DND-41 (cell line): ENCODE measurements around the gene TRIM31.

Experiments
- CTCF ChIP-seq: IDR thresholded peaks from 2 replicates; pipeline ENCODE4 v1.5.1; 2012; ENCODE audit warnings: borderline replicate concordance, low read length, moderate library complexity, mild to moderate bottlenecking; ENCODE audit not compliant: poor library complexity, severe bottlenecking; ENCODE audit errors: extremely low read depth
- EZH2 ChIP-seq: IDR thresholded peaks from 3 replicates; pipeline ENCODE4 v1.6.1; 2012; ENCODE audit warnings: borderline replicate concordance, low read depth, mild to moderate bottlenecking, moderate library complexity, low read length, inconsistent platforms; ENCODE audit not compliant: severe bottlenecking

- TF ChIP-seq EZH2: no peak
- no peak for TF ChIP-seq CTCF
Measured at GRCh38 chr6:30152016-30152673, 39.3 kb upstream of the TRIM31 start.
